ENCODE measurements around the gene MYBL2. TPM values are rescaled to one million over a fixed set of nuclear protein-coding genes. Genes with fewer than 3 reads are reported as not detected.

MYBL2 gene
- total and polyA plus RNA-seq, 4 donors = 1.6 to 30.9 (median 1.9) TPM; not detected in 1

DNA sequence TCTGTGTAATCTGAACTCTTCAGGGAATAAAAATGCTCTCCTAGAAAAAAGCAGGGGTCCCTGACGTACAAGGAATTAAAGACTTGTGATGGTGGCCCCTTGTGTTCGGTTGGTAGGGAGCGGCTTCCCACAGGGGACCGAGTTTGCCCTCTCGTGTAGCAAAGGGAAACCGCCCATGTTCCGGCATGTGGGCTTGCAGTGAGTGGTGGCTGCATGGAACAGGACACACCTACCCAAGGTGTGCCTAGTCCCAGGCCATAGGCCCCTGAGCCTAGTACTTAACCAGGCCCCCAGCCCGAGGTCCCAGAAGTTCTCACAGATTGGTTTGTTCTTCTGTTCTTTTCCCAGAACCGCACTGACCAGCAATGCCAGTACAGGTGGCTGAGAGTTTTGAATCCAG is 15.5 kb downstream of the MYBL2 start:
- Histone ChIP-seq H3K27ac (ENCODE audit: low read depth in 1 of 2, low read length in 2 of 2) (no peak overlapping the region), H3K27me3 (ENCODE audit: control insufficient read depth in 4 of 4, insufficient read depth in 4 of 4, low read length in 3 of 4) (no peaks in the 10 kb centered on the region), H3K9me3 (ENCODE audit: control insufficient read depth in 4 of 4, low read length in 3 of 4) (no peaks in the 10 kb centered on the region), H3K9ac (ENCODE audit: low read depth in 1 of 2, low read length in 2 of 2) (no peak overlapping the region), H3K36me3 (ENCODE audit: control insufficient read depth in 4 of 4, insufficient read depth in 3 of 4, low read depth in 1 of 4, low read length in 3 of 4) (no peaks in the 10 kb centered on the region), H3K4me3 (ENCODE audit: low read depth in 1 of 3, low read length in 3 of 3) (no peak overlapping the region), H3K4me1 (ENCODE audit: control insufficient read depth in 4 of 4, insufficient read depth in 4 of 4, low read length in 3 of 4) (no peaks in the 10 kb centered on the region)
- 95% methylated on average over 9 of the region's 9 CpGs for WGBS
- TF ChIP-seq, protein P1, sequence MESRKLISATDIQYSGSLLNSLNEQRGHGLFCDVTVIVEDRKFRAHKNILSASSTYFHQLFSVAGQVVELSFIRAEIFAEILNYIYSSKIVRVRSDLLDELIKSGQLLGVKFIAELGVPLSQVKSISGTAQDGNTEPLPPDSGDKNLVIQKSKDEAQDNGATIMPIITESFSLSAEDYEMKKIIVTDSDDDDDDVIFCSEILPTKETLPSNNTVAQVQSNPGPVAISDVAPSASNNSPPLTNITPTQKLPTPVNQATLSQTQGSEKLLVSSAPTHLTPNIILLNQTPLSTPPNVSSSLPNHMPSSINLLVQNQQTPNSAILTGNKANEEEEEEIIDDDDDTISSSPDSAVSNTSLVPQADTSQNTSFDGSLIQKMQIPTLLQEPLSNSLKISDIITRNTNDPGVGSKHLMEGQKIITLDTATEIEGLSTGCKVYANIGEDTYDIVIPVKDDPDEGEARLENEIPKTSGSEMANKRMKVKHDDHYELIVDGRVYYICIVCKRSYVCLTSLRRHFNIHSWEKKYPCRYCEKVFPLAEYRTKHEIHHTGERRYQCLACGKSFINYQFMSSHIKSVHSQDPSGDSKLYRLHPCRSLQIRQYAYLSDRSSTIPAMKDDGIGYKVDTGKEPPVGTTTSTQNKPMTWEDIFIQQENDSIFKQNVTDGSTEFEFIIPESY (IDR thresholded peaks at IDR 0.05) = no peak
- TF ChIP-seq YY1 (IDR thresholded peaks at IDR 0.05) = no peak
- TF ChIP-seq HNF4A (conservative IDR thresholded peaks at IDR 0.05) = no peak
- TF ChIP-seq, protein P2, sequence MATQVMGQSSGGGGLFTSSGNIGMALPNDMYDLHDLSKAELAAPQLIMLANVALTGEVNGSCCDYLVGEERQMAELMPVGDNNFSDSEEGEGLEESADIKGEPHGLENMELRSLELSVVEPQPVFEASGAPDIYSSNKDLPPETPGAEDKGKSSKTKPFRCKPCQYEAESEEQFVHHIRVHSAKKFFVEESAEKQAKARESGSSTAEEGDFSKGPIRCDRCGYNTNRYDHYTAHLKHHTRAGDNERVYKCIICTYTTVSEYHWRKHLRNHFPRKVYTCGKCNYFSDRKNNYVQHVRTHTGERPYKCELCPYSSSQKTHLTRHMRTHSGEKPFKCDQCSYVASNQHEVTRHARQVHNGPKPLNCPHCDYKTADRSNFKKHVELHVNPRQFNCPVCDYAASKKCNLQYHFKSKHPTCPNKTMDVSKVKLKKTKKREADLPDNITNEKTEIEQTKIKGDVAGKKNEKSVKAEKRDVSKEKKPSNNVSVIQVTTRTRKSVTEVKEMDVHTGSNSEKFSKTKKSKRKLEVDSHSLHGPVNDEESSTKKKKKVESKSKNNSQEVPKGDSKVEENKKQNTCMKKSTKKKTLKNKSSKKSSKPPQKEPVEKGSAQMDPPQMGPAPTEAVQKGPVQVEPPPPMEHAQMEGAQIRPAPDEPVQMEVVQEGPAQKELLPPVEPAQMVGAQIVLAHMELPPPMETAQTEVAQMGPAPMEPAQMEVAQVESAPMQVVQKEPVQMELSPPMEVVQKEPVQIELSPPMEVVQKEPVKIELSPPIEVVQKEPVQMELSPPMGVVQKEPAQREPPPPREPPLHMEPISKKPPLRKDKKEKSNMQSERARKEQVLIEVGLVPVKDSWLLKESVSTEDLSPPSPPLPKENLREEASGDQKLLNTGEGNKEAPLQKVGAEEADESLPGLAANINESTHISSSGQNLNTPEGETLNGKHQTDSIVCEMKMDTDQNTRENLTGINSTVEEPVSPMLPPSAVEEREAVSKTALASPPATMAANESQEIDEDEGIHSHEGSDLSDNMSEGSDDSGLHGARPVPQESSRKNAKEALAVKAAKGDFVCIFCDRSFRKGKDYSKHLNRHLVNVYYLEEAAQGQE (IDR thresholded peaks at IDR 0.05) = no peak
- TF ChIP-seq, protein P3, sequence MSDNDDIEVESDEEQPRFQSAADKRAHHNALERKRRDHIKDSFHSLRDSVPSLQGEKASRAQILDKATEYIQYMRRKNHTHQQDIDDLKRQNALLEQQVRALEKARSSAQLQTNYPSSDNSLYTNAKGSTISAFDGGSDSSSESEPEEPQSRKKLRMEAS (IDR thresholded peaks at IDR 0.05) = no peak
- no peak for TF ChIP-seq JUND (IDR thresholded peaks at IDR 0.05)
- no peak for TF ChIP-seq EGR1 (IDR thresholded peaks at IDR 0.05; ENCODE audit: low read depth in 2 of 2)
- no peak for TF ChIP-seq HNF4G (IDR thresholded peaks at IDR 0.05)
- TF ChIP-seq SP1 (IDR thresholded peaks at IDR 0.05) = no peak
- TF ChIP-seq, protein P4, sequence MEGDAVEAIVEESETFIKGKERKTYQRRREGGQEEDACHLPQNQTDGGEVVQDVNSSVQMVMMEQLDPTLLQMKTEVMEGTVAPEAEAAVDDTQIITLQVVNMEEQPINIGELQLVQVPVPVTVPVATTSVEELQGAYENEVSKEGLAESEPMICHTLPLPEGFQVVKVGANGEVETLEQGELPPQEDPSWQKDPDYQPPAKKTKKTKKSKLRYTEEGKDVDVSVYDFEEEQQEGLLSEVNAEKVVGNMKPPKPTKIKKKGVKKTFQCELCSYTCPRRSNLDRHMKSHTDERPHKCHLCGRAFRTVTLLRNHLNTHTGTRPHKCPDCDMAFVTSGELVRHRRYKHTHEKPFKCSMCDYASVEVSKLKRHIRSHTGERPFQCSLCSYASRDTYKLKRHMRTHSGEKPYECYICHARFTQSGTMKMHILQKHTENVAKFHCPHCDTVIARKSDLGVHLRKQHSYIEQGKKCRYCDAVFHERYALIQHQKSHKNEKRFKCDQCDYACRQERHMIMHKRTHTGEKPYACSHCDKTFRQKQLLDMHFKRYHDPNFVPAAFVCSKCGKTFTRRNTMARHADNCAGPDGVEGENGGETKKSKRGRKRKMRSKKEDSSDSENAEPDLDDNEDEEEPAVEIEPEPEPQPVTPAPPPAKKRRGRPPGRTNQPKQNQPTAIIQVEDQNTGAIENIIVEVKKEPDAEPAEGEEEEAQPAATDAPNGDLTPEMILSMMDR (IDR thresholded peaks at IDR 0.05; ENCODE audit: low read depth, low read length, missing input control) = no peak
- TF ChIP-seq FOXA2 (IDR thresholded peaks at IDR 0.05) = no peak
- no peak for TF ChIP-seq NR2F2 (IDR thresholded peaks at IDR 0.05)
- TF ChIP-seq RAD21 (IDR thresholded peaks at IDR 0.05) = no peak
- TF ChIP-seq, protein P5, sequence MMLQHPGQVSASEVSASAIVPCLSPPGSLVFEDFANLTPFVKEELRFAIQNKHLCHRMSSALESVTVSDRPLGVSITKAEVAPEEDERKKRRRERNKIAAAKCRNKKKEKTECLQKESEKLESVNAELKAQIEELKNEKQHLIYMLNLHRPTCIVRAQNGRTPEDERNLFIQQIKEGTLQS (IDR thresholded peaks at IDR 0.05) = no peak
- no peak for TF ChIP-seq RXRA (IDR thresholded peaks at IDR 0.05)
- TF ChIP-seq GABPA (IDR thresholded peaks at IDR 0.05 in 1 of 2, conservative IDR thresholded peaks at IDR 0.05 in 1 of 2) = no peak
- DNase-seq (ENCODE audit: low spot score) = no peak

DNA sequence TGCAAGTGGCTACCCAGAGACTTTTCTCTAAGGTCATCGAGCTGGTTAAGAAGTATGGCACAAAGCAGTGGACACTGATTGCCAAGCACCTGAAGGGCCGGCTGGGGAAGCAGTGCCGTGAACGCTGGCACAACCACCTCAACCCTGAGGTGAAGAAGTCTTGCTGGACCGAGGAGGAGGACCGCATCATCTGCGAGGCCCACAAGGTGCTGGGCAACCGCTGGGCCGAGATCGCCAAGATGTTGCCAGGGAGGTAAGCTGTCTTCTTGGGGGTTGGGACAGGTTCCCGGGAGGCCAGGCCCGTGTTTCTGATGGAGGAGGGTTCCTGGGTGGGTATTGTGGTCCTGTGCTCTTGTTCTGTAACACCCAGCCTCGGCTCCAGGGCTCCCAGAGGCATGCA is 19.9 kb downstream of the MYBL2 start:
- Histone ChIP-seq H3K36me3 (ENCODE audit: control insufficient read depth in 4 of 4, insufficient read depth in 3 of 4, low read depth in 1 of 4, low read length in 3 of 4) (no peaks in the 10 kb centered on the region), H3K27ac (ENCODE audit: low read depth in 1 of 2, low read length in 2 of 2) (no peak overlapping the region), H3K4me1 (ENCODE audit: control insufficient read depth in 4 of 4, insufficient read depth in 4 of 4, low read length in 3 of 4) (no peaks in the 10 kb centered on the region), H3K27me3 (ENCODE audit: control insufficient read depth in 4 of 4, insufficient read depth in 4 of 4, low read length in 3 of 4) (no peaks in the 10 kb centered on the region), H3K4me3 (ENCODE audit: low read depth in 1 of 3, low read length in 3 of 3) (no peak overlapping the region), H3K9ac (ENCODE audit: low read depth in 1 of 2, low read length in 2 of 2) (no peak overlapping the region), H3K9me3 (ENCODE audit: control insufficient read depth in 4 of 4, low read length in 3 of 4) (no peaks in the 10 kb centered on the region)
- DNase-seq (ENCODE audit: low spot score) = no peak
- TF ChIP-seq, protein P4 (IDR thresholded peaks at IDR 0.05; ENCODE audit: low read depth, low read length, missing input control) = no peak
- TF ChIP-seq FOXA2 (IDR thresholded peaks at IDR 0.05) = no peak
- TF ChIP-seq EGR1 (IDR thresholded peaks at IDR 0.05; ENCODE audit: low read depth in 2 of 2) = no peak
- TF ChIP-seq GABPA (IDR thresholded peaks at IDR 0.05 in 1 of 2, conservative IDR thresholded peaks at IDR 0.05 in 1 of 2) = no peak
- no peak for TF ChIP-seq TAF1 (conservative IDR thresholded peaks at IDR 0.05)
- no peak for TF ChIP-seq SP1 (IDR thresholded peaks at IDR 0.05)
- no peak for TF ChIP-seq NR2F2 (IDR thresholded peaks at IDR 0.05)
- 95% methylated on average over 13 of the region's 13 CpGs for WGBS
